HAP-1 (cell line): Measurements from ENCODE around the gene SFSWAP.
"Not testable (repeated sequence)": the region's sequence is repeated elsewhere in the genome, so short reads cannot be mapped to it uniquely, and the experiment has no call there.

Experiments
- DNase-seq, 2 experiments: peaks; one replicate each; pipeline ENCODE4 v3.0.0-alpha.2; 2016 to 2020; ENCODE audit warnings: low spot score in 2 of 2
- H3K27me3 ChIP-seq: fragments of 250-450 bp; sonication (Bioruptor Pico); 2 replicates; pipeline ENCODE4 v1.5.1; 2020; ENCODE audit warnings: low read depth, mild to moderate bottlenecking, moderate library complexity
- H3K36me3 ChIP-seq: fragments of 250-450 bp; sonication (Bioruptor Pico); replicated peaks from 2 replicates; pipeline ENCODE4 v1.5.1; 2020; ENCODE audit warnings: mild to moderate bottlenecking
- H3K4me1 ChIP-seq: fragments of 250-450 bp; sonication (Bioruptor Pico); 2 replicates; pipeline ENCODE4 v1.5.1; 2020; ENCODE audit warnings: mild to moderate bottlenecking
- H3K4me3 ChIP-seq: fragments of 250-450 bp; sonication (Bioruptor Pico); 2 replicates; pipeline ENCODE4 v1.5.1; 2020; ENCODE audit warnings: mild to moderate bottlenecking, moderate library complexity
- H3K9me3 ChIP-seq: fragments of 250-450 bp; sonication (Bioruptor Pico); 2 replicates; pipeline ENCODE4 v1.5.1; 2020; ENCODE audit warnings: mild to moderate bottlenecking, moderate library complexity
- in situ Hi-C: fragments of 300-500 bp; cut with MboI; formaldehyde crosslinking; loops from 3 replicates; pipeline ENCODE4 v1.14.3; 2020; ENCODE audit warnings: low sequenced_read_pairs, inconsistent platforms, mixed read lengths

SFSWAP gene

GRCh38 chr12:131674373-131674772, 36.5 kb upstream of the SFSWAP start:
- no peaks in the 10 kb centered on the region for H3K4me1 ChIP-seq
- H3K36me3 ChIP-seq = no peaks in the 10 kb centered on the region
- no peak for DNase-seq
- in situ Hi-C loops = no loop called here
- peaks cover 12% of the 10 kb centered on the region for H3K27me3 ChIP-seq
- H3K4me3 ChIP-seq = no peak overlapping the region
- no peaks in the 10 kb centered on the region for H3K9me3 ChIP-seq

- Histone ChIP-seq H3K4me3 (no peak overlapping the region), H3K9me3 (no peaks in the 10 kb centered on the region), H3K4me1 (no peaks in the 10 kb centered on the region), H3K36me3 (no peaks in the 10 kb centered on the region), H3K27me3 (peaks cover 6% of the 10 kb centered on the region)
- DNase-seq = no peak
- in situ Hi-C loops = no loop called here
Measured at GRCh38 chr12:131675126-131676080, 35.5 kb upstream of the SFSWAP start.

GRCh38 chr12:131676544-131676943, 34.3 kb upstream of the SFSWAP start:
- H3K4me3 ChIP-seq = no peak overlapping the region
- DNase-seq = no peak
- H3K27me3 ChIP-seq = no peaks in the 10 kb centered on the region
- H3K36me3 ChIP-seq = no peaks in the 10 kb centered on the region
- H3K4me1 ChIP-seq = no peaks in the 10 kb centered on the region
- in situ Hi-C loops = no loop called here
- H3K9me3 ChIP-seq = no peaks in the 10 kb centered on the region

GRCh38 chr12:131677067-131677466, 33.8 kb upstream of the SFSWAP start:
- H3K4me3 ChIP-seq, H3K36me3 ChIP-seq, H3K27me3 ChIP-seq, H3K4me1 ChIP-seq, H3K9me3 ChIP-seq, in situ Hi-C loops, DNase-seq: not testable (repeated sequence)

- Histone ChIP-seq H3K27me3 (no peaks in the 10 kb centered on the region), H3K4me1 (no peaks in the 10 kb centered on the region), H3K36me3 (no peaks in the 10 kb centered on the region), H3K4me3 (no peak overlapping the region), H3K9me3 (no peaks in the 10 kb centered on the region)
- in situ Hi-C loops = no loop called here
- DNase-seq = no peak
Measured at GRCh38 chr12:131677699-131678098, 33.2 kb upstream of the SFSWAP start.

GRCh38 chr12:131678389-131679181, 32.3 kb upstream of the SFSWAP start:
- H3K36me3 ChIP-seq, DNase-seq, H3K4me1 ChIP-seq, H3K27me3 ChIP-seq, H3K9me3 ChIP-seq, in situ Hi-C loops, H3K4me3 ChIP-seq: not testable (repeated sequence)

GRCh38 chr12:131679186-131679585, 31.7 kb upstream of the SFSWAP start:
- DNase-seq, H3K27me3 ChIP-seq, H3K9me3 ChIP-seq, H3K4me3 ChIP-seq, in situ Hi-C loops, H3K36me3 ChIP-seq, H3K4me1 ChIP-seq: not testable (repeated sequence)

- in situ Hi-C loops, H3K9me3 ChIP-seq, H3K36me3 ChIP-seq, H3K27me3 ChIP-seq, DNase-seq, H3K4me1 ChIP-seq, H3K4me3 ChIP-seq: not testable (repeated sequence)
Measured at GRCh38 chr12:131679816-131680215, 31.1 kb upstream of the SFSWAP start.

- H3K4me1 ChIP-seq, in situ Hi-C loops, H3K4me3 ChIP-seq, H3K9me3 ChIP-seq, H3K36me3 ChIP-seq, DNase-seq, H3K27me3 ChIP-seq: not testable (repeated sequence)
Measured at GRCh38 chr12:131680392-131681256, 30.3 kb upstream of the SFSWAP start.

- Histone ChIP-seq H3K9me3 (no peaks in the 10 kb centered on the region), H3K4me1 (no peaks in the 10 kb centered on the region), H3K36me3 (no peaks in the 10 kb centered on the region), H3K4me3 (no peak overlapping the region), H3K27me3 (no peaks in the 10 kb centered on the region)
- in situ Hi-C loops = no loop called here
- no peak for DNase-seq
Measured at GRCh38 chr12:131681257-131681620, 29.7 kb upstream of the SFSWAP start.

GRCh38 chr12:131681746-131682509, 29.0 kb upstream of the SFSWAP start:
- H3K27me3 ChIP-seq, H3K4me1 ChIP-seq, in situ Hi-C loops, H3K36me3 ChIP-seq, H3K9me3 ChIP-seq, H3K4me3 ChIP-seq: not testable (repeated sequence)
- peak; percentile 63 to 90 for DNase-seq

- DNase-seq = no peak
- Histone ChIP-seq H3K9me3 (no peaks in the 10 kb centered on the region), H3K36me3 (no peaks in the 10 kb centered on the region), H3K27me3 (no peaks in the 10 kb centered on the region), H3K4me1 (no peaks in the 10 kb centered on the region), H3K4me3 (no peak overlapping the region)
- in situ Hi-C loops = no loop called here
Measured at GRCh38 chr12:131682510-131682895, 28.4 kb upstream of the SFSWAP start.
